Measurements from ENCODE around the gene CDK14.

The CDK14 gene

GRCh38 chr7:90689260-90689659, 93.1 kb downstream of the CDK14 start:
- DNase-seq = no peak

GRCh38 chr7:90690159-90690858, 94.2 kb downstream of the CDK14 start:
- DNase-seq = no peak

GRCh38 chr7:90692396-90692795, 96.3 kb downstream of the CDK14 start:
- no peak for DNase-seq

- DNase-seq = no peak
These were observed 96.8 kb downstream of the CDK14 start for GRCh38 chr7:90692947-90693346.

GRCh38 chr7:90693939-90694338, 97.8 kb downstream of the CDK14 start:
- DNase-seq = no peak

- no peak for DNase-seq
These were observed 102.5 kb downstream of the CDK14 start for GRCh38 chr7:90698616-90699015.

DNA sequence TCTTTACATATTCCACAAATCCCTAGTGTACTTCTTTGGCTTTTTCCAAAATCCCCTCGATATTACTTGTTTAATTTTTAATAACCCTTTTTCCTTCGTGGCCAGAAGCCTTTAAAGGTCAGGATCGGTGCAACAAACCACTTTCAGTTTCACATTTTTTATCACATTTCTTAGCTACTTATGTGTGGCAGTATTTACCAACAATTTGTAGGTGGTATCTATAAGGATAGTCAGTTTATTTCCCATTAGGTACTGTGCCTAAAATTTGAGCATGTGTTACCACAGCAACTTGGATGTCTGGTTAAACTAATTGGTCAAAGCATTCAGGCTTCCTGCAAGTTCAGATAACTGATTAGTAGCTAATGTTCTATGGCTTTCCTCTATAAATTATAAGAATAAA, 104.9 kb downstream of the CDK14 start:
- DNase-seq = no peak

DNA sequence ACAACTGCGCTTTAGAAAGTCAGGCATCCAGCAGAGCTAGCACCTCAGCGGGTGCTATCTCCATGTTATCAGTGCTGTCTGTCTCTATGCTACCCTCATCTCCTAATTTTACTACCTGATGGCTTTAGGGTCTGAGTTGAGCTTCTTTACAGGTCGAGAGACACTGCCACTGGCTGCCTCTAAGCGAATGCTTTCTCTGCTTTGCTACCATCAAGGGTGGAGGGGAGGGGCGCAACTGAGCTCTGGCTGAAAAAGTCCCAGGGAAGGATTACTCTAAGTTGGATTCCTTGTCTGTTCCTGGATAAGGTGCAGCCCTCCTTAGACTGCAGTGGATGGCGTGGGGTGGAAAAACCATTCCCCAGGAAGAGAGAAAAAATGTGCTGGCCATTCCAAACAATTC, 105.7 kb downstream of the CDK14 start:
- no peak for DNase-seq

DNA sequence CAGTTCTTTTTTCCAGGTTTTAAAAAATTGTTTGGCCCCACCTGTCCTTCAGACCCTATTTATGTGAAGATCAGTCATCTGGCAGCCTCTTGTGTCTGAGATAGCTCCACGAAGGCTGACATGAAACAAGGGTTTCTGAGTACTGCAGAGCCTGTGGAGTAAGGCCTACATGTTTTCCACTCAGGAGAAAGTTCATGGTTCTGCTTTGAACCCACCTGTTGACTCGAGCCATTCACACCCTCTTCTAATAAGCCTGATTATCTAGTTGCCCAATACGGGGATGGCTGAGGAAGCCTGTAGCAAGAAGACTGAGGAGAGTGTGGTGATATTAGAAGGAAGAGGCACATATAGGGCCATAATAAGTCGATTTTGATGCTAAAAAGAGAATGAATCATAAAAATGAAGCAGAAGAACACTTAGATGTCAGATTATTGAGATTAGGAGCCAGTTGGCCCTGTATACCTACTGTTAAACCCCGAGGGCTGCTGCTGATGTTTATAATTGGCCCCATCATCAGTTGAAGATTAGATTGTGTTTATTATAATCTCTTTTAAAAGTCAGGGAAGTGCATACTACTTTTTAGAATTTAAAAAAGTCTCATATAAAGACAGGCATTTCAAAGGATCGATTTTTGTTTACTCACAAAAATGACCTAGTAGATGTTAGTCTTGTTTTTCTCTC, 109.4 kb downstream of the CDK14 start:
- no peak for DNase-seq

GRCh38 chr7:90706072-90706716, 110.1 kb downstream of the CDK14 start:
- DNase-seq = no peak

- DNase-seq = no peak
These were observed 112.8 kb downstream of the CDK14 start for GRCh38 chr7:90708841-90709317.

- DNase-seq = no peak
These were observed 113.7 kb downstream of the CDK14 start for GRCh38 chr7:90709501-90710465.

GRCh38 chr7:90710466-90710850, 114.3 kb downstream of the CDK14 start:
- DNase-seq = no peak

DNA sequence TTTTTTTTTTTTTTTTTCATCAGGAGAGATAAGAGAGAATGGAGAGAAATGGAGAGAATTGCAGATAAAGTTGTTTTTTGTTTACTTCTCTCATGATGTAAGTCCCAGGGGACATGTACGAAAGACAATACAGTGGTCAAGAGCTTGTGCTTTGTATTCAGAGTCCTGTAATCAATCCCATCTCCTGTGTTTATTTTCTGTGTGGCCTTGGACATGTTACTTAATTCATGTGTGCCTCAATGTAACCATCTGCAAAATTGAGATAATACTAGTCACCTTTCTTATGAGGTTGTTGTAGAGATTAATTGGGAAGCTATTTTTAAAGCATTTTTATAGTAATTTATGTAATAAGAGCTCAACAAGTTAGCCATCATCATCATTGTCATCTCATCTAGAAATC, 117.5 kb downstream of the CDK14 start:
- no peak for DNase-seq

DNA sequence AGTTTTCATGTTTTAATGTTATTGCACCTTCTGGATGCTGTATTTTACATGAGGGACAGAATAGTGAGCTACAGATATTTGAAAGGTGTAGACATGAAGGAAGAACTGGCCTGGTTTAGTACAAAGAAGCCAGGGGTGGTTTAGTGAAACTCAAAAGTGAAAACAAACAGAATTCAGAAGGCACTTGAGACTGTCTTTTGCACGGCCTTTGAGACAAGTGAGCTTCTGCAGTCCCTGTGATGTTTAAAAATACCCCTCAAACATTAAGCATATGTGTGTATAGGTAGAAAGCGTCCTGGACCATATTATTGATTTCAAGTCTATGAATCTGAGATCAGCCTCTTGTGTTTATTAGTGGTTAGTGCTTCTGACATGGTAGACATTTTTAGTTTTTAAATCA, 118.9 kb downstream of the CDK14 start:
- DNase-seq = no peak

DNA sequence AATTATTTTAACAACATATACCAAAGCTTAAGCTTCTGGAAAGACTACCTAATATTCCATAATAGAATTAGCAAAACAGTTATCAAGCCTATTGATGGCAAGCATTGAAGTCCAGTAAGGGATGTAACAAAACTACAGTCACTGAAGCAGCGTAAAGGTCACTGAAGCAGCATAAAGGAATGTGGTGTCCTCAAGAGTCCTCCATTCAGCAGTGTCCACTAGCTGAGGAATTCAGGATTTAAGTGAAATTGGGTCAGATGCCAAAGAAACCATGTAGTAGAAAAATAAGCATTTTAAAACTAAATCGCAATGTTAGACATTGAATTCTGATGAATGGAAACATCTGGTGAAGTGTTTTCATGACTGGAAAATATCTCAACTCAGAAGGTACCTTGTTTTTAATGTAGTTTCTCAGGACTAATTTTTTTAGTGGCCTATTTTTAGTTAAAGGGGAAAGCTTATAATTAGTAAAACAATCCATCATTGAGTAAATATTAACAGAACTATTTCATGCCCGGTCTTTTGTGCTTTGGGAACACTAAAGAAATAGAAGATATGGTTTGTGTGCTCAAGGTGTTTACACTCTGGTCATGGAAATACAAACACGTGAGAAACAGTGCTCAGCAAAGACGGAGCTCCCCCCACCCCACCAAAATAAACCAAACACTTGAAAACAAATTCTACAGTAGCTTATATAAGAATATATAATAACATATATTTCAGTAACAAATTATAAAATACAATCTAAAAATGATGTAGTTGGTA, 121.4 kb downstream of the CDK14 start:
- DNase-seq = no peak

DNA sequence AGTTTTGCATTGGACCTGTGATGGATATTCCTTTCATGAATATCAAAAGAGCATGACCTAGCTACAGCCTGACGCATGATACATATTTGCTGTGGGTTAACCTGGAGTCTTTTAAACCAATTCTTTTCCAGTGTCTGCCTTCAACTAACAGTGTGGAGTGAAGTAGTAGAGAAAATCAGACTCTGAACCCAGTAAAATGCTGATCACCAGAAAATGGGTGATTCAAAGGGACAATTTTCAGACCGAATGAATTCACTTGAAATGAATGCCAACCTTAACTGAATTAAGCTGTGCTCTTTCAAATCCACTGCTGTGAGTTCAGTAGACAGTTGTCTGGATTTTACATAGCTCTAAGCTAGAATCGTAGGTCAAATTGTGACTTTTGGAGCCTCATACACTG, 123.0 kb downstream of the CDK14 start:
- no peak for DNase-seq

GRCh38 chr7:90720984-90721760, 125.1 kb downstream of the CDK14 start:
- no peak for DNase-seq

- no peak for DNase-seq
These were observed 125.8 kb downstream of the CDK14 start for GRCh38 chr7:90721869-90722431.

DNA sequence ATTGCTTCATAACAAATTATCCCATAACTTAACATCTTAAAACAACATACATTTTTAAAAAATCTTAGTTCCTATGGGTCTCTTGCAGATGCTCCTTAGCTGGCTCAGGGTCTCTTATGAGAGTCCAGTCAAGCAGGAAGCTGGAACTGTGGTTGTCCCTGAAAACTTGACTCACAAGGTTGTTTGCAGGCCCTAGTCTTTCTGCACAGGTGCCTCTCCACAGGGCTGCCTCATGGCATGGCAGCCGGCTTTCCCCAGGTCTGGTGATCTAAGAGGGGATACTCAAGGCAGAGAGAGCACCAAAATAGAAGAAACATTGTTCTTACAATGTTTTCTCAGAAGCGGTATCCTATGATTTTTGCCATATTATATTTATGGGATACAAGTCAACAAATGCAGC, 127.1 kb downstream of the CDK14 start:
- DNase-seq = no peak

- no peak for DNase-seq
These were observed 127.7 kb downstream of the CDK14 start for GRCh38 chr7:90723866-90724265.
